Measurements from ENCODE around the gene RNF130.

RNF130 gene

GRCh38 chr5:180074462-180074861 lies 2.9 kb upstream of the RNF130 start:
- no peak for TF ChIP-seq CTCF (conservative IDR thresholded peaks at IDR 0.05; ENCODE audit: low read length)
- DNase-seq (ENCODE audit: low read depth) = no peak
- H3K4me3 ChIP-seq (ENCODE audit: low read length) = no peak overlapping the region

GRCh38 chr5:180072556-180072955 lies 997 bp upstream of the RNF130 start:
- DNase-seq (ENCODE audit: low read depth) = no peak
- no peak overlapping the region for H3K4me3 ChIP-seq (ENCODE audit: low read length)
- TF ChIP-seq CTCF (conservative IDR thresholded peaks at IDR 0.05; ENCODE audit: low read length) = no peak

- H3K4me3 ChIP-seq (ENCODE audit: low read length) = no peak overlapping the region
- DNase-seq (ENCODE audit: low read depth) = no peak
- no peak for TF ChIP-seq CTCF (conservative IDR thresholded peaks at IDR 0.05; ENCODE audit: low read length)
Measured at GRCh38 chr5:180072256-180072548, 643 bp upstream of the RNF130 start.

GRCh38 chr5:180070756-180071530 lies 616 bp downstream of the RNF130 start:
- H3K4me3 ChIP-seq (ENCODE audit: low read length) = peak overlapping the region; percentile 79
- peak; percentile 58 for DNase-seq (ENCODE audit: low read depth)
- no peak for TF ChIP-seq CTCF (conservative IDR thresholded peaks at IDR 0.05; ENCODE audit: low read length)

- DNase-seq (ENCODE audit: low read depth) = peak; percentile 3
- TF ChIP-seq CTCF (conservative IDR thresholded peaks at IDR 0.05; ENCODE audit: low read length) = no peak
- peak overlapping the region; percentile 79 for H3K4me3 ChIP-seq (ENCODE audit: low read length)
Measured at GRCh38 chr5:180069589-180070247, 1.8 kb downstream of the RNF130 start.

- TF ChIP-seq CTCF (conservative IDR thresholded peaks at IDR 0.05; ENCODE audit: low read length) = no peak
- no peak for DNase-seq (ENCODE audit: low read depth)
- no peak overlapping the region for H3K4me3 ChIP-seq (ENCODE audit: low read length)
Measured at GRCh38 chr5:180068519-180069090, 3.0 kb downstream of the RNF130 start.

GRCh38 chr5:180067986-180068385 lies 3.6 kb downstream of the RNF130 start:
- TF ChIP-seq CTCF (conservative IDR thresholded peaks at IDR 0.05; ENCODE audit: low read length) = no peak
- DNase-seq (ENCODE audit: low read depth) = no peak
- no peak overlapping the region for H3K4me3 ChIP-seq (ENCODE audit: low read length)
